Measurements from ENCODE around the gene CD48. TPM values are rescaled to one million over a fixed set of nuclear protein-coding genes. Genes with fewer than 3 reads are reported as not detected.

CD48 gene
- total RNA-seq, 1 experiment from 2014 or later: not detected

GRCh38 chr1:160634543-160635491 lies 76.8 kb downstream of the CD48 start:
- DNase-seq (ENCODE audit: low spot score): no peak

- no peak for DNase-seq (ENCODE audit: low spot score)
These were observed 78.2 kb downstream of the CD48 start for GRCh38 chr1:160633330-160633903.

GRCh38 chr1:160631983-160632625 lies 79.5 kb downstream of the CD48 start:
- DNase-seq (ENCODE audit: low spot score): no peak

GRCh38 chr1:160630523-160631451 lies 80.8 kb downstream of the CD48 start:
- no peak for DNase-seq (ENCODE audit: low spot score)

GRCh38 chr1:160629286-160630210 lies 82.1 kb downstream of the CD48 start:
- no peak for DNase-seq (ENCODE audit: low spot score)

- DNase-seq (ENCODE audit: low spot score): no peak
These were observed 82.8 kb downstream of the CD48 start for GRCh38 chr1:160628799-160629263.

Other genes with a start within 250 kb of the CD48 start
- gene SLAMF6, start 188.6 kb downstream of the CD48 start, total RNA-seq (2014; rRNA removed; shearing (Covaris generic)): not detected in 2 replicates
- not detected in 2 replicates for gene CD84, start 132.3 kb downstream of the CD48 start, total RNA-seq (2014; rRNA removed; shearing (Covaris generic))
- gene SLAMF1, start 64.8 kb downstream of the CD48 start, total RNA-seq (2014; rRNA removed; shearing (Covaris generic)): not detected in 2 replicates
- 1.8 and 2.5 TPM in 2 replicates for gene SLAMF7, start 27.4 kb upstream of the CD48 start, total RNA-seq (2014; rRNA removed; shearing (Covaris generic))
- gene LY9, start 84.4 kb upstream of the CD48 start, total RNA-seq (2014; rRNA removed; shearing (Covaris generic)): not detected in 2 replicates
- not detected in 2 replicates for gene CD244, start 151.1 kb upstream of the CD48 start, total RNA-seq (2014; rRNA removed; shearing (Covaris generic))
- gene ITLN1, start 173.4 kb upstream of the CD48 start, total RNA-seq (2014; rRNA removed; shearing (Covaris generic)): not detected in 2 replicates
- not detected in 2 replicates for gene ITLN2, start 243.0 kb upstream of the CD48 start, total RNA-seq (2014; rRNA removed; shearing (Covaris generic))

Measured in H4 (cell line).